IPS DF 4.7 (cell line): Measurements from ENCODE around the gene NAP1L1.

Experiments
- DNase-seq: peaks from one replicate; pipeline ENCODE4 v3.0.0-alpha.2; 2013; ENCODE audit warnings: low spot score; ENCODE audit errors: extremely low read depth

The NAP1L1 gene

DNA sequence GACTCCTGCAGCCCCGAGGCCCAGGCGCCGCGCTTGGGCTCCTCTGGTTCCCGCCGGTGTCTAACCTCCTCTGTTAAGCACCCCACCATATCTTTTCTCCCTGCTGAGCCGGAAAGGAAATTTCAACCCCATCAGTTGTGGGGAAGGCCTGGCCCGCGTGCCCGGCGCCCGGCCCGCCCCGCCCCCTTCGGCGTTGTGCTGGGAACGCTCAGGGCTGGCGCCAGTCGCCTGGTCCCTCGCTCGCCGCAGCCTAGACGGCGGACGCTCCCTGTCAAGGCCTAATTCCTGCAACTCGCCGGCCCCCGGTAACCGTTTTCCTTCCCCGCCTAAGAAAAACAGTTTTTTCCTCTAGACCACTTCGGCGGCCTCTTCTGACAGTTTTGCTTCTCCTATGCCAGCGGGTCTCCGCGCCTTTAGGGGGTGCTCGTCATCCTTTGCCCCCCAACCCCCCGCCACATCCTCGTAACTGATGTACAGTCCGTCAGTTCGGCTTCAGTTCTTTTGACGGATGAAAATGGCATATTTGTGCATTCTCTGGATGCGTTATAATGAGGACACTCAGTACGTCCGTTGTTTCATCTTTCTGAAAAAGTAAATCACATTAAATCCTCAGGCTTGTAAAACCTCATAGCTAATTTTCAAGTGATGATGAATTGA lies 506 bp upstream of the NAP1L1 start:
- no peak for DNase-seq

DNA sequence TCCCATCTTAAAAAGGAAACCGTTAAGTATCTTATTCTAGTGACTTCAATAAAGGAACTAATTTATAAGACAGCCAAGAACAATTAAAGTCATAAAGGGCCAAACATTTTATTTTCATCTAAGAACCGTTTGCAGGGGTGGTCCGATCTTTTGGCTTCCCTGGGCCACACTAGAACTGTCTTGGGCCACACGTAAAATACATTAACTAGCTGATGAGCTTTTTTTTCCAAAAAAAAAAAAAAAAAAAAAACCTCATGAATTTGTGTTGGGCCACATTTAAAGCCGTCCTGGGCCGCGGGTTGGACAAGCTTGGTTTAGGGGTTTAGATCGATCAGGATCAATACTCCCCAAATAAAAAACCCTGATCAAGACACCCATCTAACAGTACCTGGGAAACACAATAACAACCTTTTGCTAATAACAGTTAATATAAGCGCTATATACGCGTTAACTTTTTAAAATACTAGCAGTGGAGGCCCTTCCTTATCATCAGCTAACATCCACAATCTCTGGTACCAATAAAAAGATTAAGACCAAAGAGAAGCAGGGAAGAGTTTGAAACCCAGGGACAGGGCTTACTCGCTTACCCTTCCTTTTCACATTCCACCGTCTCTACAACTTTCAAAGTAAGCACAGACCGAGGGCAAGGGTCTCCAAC lies 1.1 kb downstream of the NAP1L1 start:
- DNase-seq, result no peak

GRCh38 chr12:76081909-76082308 lies 2.6 kb downstream of the NAP1L1 start:
- no peak for DNase-seq

DNA sequence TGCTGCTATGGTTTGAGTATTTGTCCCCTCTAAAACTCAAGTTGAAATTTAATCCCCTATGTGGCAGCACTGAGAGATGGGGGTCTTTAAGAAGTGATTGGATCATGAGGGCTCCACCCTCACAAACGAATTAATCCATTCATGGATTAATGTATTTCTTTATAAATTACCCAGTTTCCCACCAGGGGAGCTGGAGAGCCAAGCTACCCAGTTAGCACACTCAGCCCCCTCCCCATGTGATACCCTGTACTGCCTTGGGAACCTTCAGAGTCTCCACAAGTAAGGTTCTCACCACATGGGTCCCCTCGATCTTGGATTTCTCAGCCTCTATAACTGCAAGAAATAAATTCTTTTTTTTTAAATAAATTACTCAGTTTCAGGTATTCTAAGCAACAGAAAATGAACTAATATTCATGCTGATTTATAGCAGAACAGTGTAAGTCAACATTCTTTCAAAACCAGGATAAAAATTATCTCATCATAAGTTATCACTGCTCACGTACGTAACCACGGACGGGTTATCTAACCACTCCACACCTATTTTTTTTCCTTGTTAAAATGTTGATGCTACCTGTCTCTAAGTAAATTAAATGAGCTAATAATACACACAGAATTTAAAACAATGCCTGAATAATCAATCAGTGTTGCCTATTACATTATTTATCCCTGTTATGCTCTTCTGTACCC lies 3.6 kb downstream of the NAP1L1 start:
- DNase-seq, result no peak

- no peak for DNase-seq
Observed at GRCh38 chr12:76080017-76080728, 4.3 kb downstream of the NAP1L1 start.

DNA sequence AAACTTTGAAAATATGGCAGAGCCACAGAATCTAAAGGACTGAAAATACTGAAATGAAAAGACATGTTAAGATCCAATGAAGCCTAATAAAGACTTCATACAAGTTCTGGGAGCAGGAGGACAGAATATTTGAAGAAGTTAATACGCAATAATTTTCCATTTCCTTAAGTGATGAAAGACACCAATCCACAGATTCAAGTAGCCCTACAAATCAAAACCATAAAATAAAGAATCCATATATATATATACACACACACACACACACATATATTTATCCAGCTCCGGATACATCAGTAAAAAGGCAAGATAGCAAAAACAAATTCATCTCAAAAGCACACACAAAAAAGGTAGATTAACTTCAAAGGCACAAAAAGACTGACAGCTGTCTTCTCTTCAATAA lies 5.7 kb downstream of the NAP1L1 start:
- no peak for DNase-seq

GRCh38 chr12:76075448-76075847 lies 9.0 kb downstream of the NAP1L1 start:
- DNase-seq, result no peak

GRCh38 chr12:76074701-76075336 lies 9.7 kb downstream of the NAP1L1 start:
- no peak for DNase-seq

DNA sequence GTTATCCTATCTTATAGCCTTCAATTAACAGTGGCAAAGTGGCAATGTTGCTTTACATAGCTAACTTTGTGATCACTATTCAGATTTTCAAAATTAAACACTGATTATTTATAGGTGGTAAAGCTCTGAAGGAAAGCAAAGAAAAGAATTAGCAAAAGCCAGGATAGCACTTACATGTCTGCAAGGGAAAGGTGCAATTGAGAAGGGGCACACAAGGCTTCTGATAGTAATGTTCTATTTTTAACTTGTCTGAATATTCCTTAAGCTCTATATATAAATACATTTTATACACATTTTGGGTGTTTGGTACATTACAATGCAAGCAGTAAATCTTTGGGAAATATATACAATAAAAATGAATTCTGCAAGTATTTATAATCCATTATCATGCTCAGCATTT lies 10.9 kb downstream of the NAP1L1 start:
- DNase-seq, result no peak

- DNase-seq, result no peak
Observed at GRCh38 chr12:76072568-76072967, 11.9 kb downstream of the NAP1L1 start.

- DNase-seq, result no peak
Observed at GRCh38 chr12:76069339-76069738, 15.1 kb downstream of the NAP1L1 start.

- no peak for DNase-seq
Observed at GRCh38 chr12:76065917-76066316, 18.6 kb downstream of the NAP1L1 start.

DNA sequence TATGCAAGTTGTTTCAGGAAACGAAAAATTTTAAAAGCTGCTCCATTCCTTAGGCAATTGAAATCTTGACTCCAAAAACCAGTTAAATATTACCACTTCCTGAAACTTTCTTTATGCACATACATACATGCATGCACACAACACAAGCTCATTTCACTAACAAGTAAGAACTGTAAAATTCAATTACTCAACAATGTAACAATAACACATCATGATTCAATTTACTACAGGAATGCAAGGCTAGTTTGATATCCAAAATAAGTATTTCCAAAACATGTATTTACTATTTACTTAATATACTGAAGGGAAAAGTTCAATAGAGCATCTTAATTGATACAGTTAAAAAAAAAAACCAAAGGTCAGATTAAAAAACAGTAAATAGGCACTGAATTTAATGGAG lies 19.6 kb downstream of the NAP1L1 start:
- no peak for DNase-seq

- no peak for DNase-seq
Observed at GRCh38 chr12:76060111-76060510, 24.4 kb downstream of the NAP1L1 start.

DNA sequence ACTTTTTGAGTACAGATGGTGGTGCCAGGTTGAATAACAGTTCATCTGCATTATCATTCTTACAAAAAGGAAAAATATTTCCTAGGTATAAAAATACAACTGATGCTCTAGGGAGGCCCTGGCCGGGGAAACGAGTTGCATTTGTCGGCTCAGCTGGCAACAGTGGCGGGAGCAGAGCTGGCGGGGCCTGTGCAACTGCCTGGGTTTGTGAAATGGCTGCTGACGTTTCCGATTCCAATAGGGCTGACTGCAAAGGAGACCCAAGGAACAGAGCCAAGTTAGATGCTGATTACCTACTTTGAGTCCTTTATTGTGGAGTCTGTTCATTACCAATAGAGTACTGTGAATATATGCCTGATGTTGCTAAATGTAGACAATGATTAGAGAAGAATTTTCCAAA lies 27.2 kb downstream of the NAP1L1 start:
- no peak for DNase-seq

GRCh38 chr12:76055393-76055792 lies 29.1 kb downstream of the NAP1L1 start:
- DNase-seq, result no peak

GRCh38 chr12:76049575-76050251 lies 34.8 kb downstream of the NAP1L1 start:
- no peak for DNase-seq

DNA sequence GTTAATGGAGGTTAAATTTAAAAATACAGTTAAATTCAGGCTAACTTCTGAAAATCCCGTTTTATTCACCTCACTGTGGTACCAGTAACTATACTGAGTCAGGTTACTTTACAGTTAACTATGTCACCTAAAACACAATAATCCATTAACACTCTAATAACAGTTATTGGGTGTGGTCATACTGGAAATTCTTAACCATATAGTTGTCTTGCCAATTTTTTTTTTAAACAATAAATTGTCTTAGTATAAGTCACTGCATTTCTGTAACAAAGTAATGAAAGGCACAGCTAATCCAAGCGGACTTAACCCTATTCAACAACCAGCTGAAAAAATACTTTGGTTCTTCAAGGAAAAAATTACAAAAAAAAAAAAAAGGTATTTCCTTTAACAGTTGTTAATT lies 36.7 kb downstream of the NAP1L1 start:
- DNase-seq, result no peak

DNA sequence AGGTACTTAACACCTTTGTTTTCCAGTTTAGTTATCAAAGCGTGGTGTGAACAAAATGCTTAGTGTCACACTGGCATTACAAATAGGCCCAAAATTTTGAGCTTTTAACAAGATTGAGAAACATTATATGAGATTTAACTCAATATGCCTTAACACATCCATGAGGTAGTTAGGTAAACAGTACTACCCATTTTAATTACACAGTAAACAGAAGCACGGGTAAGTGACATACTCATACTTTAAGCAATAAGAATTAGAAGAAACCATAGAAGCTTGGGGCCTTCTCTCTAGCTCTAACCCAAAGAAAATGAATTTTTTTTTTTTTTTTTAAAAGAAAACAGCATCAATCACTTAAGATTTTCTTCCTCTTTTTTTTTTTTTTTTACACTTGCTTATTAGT lies 37.4 kb downstream of the NAP1L1 start:
- DNase-seq, result no peak

DNA sequence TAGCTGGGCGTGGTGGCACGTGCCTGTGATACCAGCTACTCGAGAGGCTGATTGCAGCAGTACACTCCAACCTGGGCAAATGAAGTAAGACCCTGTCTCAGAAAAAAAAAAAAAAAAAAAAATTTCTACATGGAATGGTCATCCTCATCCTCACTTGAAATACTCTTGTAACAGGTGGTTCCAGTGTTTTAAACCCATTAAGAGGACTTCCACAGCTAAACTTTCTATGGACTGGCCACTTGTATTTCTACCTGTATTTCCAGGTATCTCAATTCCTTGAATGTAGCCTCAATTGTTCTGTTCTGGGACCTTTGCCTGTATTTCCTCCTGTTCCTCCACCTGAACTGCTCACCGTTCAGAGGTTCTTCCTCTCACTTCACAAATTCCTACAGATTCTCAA lies 41.1 kb downstream of the NAP1L1 start:
- DNase-seq, result no peak

DNA sequence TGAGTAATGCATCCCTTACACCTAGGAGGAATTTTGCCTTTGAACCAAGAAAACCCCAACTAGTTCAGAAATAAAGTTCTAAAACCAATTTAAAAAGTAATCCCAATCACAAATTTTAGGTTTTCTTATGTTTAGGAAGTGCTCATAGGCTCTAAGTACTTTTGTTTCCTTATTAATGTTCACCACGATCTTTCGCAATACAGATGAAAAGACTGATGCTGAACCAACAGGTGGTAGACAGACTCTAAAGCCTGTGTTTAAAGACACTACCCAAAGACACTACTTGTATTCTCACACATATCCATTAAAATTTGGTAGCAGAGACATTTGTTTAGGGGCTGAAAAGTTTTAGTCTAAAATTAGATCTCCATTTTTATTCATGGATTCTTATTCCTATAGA lies 42.3 kb downstream of the NAP1L1 start:
- no peak for DNase-seq
